ENCODE measurements around the gene WWC2. TPM values are rescaled to one million over a fixed set of nuclear protein-coding genes. Genes with fewer than 3 reads are reported as not detected.

The WWC2 gene
- total and polyA plus RNA-seq, 2 donors (not counting 3 experiments of a cell fraction or from before 2014, with no cell fraction given) = 12.9 to 52.2 TPM

DNA sequence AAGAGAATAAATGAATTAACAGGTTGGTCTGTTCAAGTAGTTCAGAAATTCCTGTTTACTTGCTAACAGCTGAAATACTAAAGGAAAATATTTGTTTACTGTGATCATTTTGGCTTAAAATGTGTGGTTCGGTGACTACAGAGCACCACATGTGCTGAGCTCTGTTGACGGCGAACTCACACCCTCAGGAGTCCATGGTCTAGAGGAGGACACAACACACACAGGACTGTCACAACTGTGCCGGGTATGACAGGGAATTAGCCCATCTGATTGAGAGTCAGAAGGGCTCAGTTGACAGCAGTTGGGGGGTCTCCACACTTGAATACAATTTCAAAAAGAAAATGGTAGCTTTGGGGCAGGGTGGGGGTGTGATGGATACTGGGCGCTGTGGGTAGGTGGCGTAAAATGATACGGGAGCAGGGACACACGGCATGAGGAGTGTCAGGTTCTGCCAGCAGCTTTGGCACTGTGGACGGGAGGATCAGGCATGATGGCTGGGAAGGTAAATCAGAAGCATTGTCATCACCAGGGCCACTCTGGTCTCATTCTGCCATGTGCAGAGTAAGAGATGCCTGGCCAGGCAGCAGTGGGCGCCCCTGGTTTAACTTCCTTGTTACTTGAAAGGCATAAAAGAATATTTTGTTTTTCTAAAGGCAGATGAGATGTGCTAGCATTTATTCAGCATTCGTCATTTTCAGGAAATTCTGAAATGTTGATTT, 187.7 kb downstream of the WWC2 start:
- H3K4me1 ChIP-seq (ENCODE audit: control insufficient read depth, extremely low read depth, insufficient read depth, low read length) = peaks cover 9% of the 10 kb centered on the region
- H3K9ac ChIP-seq (replicated peaks; ENCODE audit: extremely low read depth, insufficient read depth, low read length) = no peak overlapping the region
- BruUV-seq (replicated peaks) = no TSS peak
- H4K20me1 ChIP-seq (replicated peaks; ENCODE audit: control insufficient read depth, extremely low read depth, insufficient read depth, low read length) = no peaks in the 10 kb centered on the region
- H3K79me2 ChIP-seq (ENCODE audit: control insufficient read depth, insufficient read depth, low read length) = no peaks in the 10 kb centered on the region
- FAIRE-seq (no peak), DNase-seq (ENCODE audit: low read depth, low spot score) (no peak)
- TF ChIP-seq MAX (IDR thresholded peaks at IDR 0.05; ENCODE audit: insufficient read depth, insufficient read length) (no peak), POLR2A (IDR thresholded peaks at IDR 0.05; ENCODE audit: low read depth, low read length) (no peak), FOS (IDR thresholded peaks at IDR 0.05; ENCODE audit: borderline replicate concordance, insufficient read depth, low read length) (no peak), JUN (IDR thresholded peaks at IDR 0.05; ENCODE audit: borderline replicate concordance, insufficient read depth, insufficient read length, low read depth) (no peak), EZH2 (IDR thresholded peaks at IDR 0.05; ENCODE audit: borderline replicate concordance, low read depth, low read length, severe bottlenecking) (no peak), MYC (IDR thresholded peaks at IDR 0.05; ENCODE audit: low read depth, low read length) (no peak), POLR2AphosphoS5 (IDR thresholded peaks at IDR 0.05; ENCODE audit: insufficient read depth, low read depth, low read length) (no peak), CTCF (IDR thresholded peaks at IDR 0.05; ENCODE audit: extremely low read depth in 1 of 2, insufficient read depth in 1 of 2, low read depth in 1 of 2, low read length in 2 of 2) (no peak)
- no peak overlapping the region for H3K27ac ChIP-seq (ENCODE audit: insufficient read depth, low read depth, low read length)
- H3K9me1 ChIP-seq (replicated peaks; ENCODE audit: control insufficient read depth, extremely low read depth, insufficient read depth, low read length) = no peaks in the 10 kb centered on the region
- H3K4me3 ChIP-seq (replicated peaks in 1 of 3; ENCODE audit: insufficient read depth in 1 of 3, low read depth in 1 of 3, low read length in 3 of 3) = no peak overlapping the region
- H3K9me3 ChIP-seq (replicated peaks; ENCODE audit: control insufficient read depth, insufficient read depth, low read length) = no peaks in the 10 kb centered on the region
- CTCF ChIA-PET = interaction anchor here (1.1 to 1.3 kb wide), 3 partner anchors 25 to 112 kb away, joined by 3 to 4 read pairs (median 3); no protein-coding TSS in a partner anchor
- dilution Hi-C loops (cut with MboI; ENCODE audit: extremely low pct_ligation_motif_present, low sequenced_read_pairs) (no loop called here), intact Hi-C loops (cut with micrococcal nuclease) (loop anchor here (5.0 kb wide), 1 partner anchor 111 kb away; no protein-coding TSS in a partner anchor)
- POLR2A ChIA-PET = no interaction called here
- H3K4me2 ChIP-seq (ENCODE audit: insufficient read depth, low read length) = no peak overlapping the region
- peaks cover 13 to 25% of the 10 kb centered on the region in 2 experiments for H3K36me3 ChIP-seq (ENCODE audit: control insufficient read depth in 2 of 2, extremely low read depth in 1 of 2, insufficient read depth in 2 of 2, low read length in 2 of 2)
- H3K27me3 ChIP-seq (ENCODE audit: control insufficient read depth in 2 of 2, insufficient read depth in 2 of 2, low read length in 2 of 2) = no peaks in the 10 kb centered on the region
- H2AFZ ChIP-seq (ENCODE audit: low read depth, low read length) = no peak overlapping the region

All from endothelial cell of umbilical vein (primary cell).